GM21528 (cell line): Measurements from ENCODE around the gene ZNF462.
A peak's percentile ranks its signal among the peaks of the same experiment; 100 is the strongest.
"Not testable (repeated sequence)": the region's sequence is repeated elsewhere in the genome, so short reads cannot be mapped to it uniquely, and the experiment has no call there.

Source experiments
- ATAC-seq: cut with Tn5 transposase; IDR thresholded peaks from one replicate; pipeline ENCODE4 v1.9.1; 2021; ENCODE audit warnings: mild to moderate bottlenecking, moderate library complexity; ENCODE audit not compliant: unreplicated experiment, low FRiP score

ZNF462 gene

GRCh38 chr9:106981396-106982287 lies 118.7 kb downstream of the ZNF462 start:
- ATAC-seq: peak; percentile 68

DNA sequence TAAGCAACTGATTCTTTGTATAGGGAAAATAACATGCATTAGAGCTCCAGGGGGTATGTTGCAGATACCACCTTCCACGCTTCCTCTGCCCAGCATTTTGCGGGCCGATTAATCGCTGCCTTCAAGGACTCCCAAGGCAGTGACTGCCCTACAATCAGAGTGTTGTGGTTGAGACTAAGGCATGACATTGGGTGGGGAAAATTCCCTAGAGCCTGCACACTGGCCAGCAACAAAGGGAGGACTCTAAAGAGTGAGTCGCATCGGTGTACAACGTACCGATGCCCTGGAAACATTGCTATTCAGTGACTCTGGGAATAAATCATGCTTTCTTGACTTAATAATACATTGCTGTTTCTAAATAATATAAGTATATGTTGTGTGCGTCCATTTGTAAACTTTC lies 119.7 kb downstream of the ZNF462 start:
- no peak for ATAC-seq

- ATAC-seq: no peak
Observed at GRCh38 chr9:106983346-106983745, 120.4 kb downstream of the ZNF462 start.

- not testable (repeated sequence) for ATAC-seq
Observed at GRCh38 chr9:106989904-106990303, 126.9 kb downstream of the ZNF462 start.

GRCh38 chr9:106992186-106992585 lies 129.2 kb downstream of the ZNF462 start:
- no peak for ATAC-seq

GRCh38 chr9:106993603-106994002 lies 130.6 kb downstream of the ZNF462 start:
- ATAC-seq: no peak

DNA sequence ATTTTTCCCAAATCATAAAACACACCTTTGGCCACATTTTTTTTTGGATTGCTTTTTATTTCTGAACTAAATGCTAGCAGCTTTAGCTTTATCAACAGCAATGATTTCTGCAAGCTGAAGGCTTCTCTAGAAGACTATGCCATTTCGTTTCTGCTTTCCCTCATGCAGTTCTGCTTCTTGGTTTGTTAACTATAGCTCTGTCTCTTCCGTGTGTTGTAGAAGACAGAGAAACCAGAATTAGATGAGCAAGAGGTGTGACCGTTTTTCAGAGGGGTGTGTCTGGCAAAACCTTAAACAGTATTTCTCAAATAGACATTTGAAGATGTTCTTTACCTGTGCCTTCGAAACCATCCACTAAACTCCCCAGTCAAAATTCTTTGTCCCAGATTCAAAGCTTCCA lies 131.5 kb downstream of the ZNF462 start:
- no peak for ATAC-seq

- ATAC-seq: no peak
Observed at GRCh38 chr9:107000218-107000617, 137.3 kb downstream of the ZNF462 start.

- ATAC-seq: no peak
Observed at GRCh38 chr9:107005201-107005600, 142.2 kb downstream of the ZNF462 start.

DNA sequence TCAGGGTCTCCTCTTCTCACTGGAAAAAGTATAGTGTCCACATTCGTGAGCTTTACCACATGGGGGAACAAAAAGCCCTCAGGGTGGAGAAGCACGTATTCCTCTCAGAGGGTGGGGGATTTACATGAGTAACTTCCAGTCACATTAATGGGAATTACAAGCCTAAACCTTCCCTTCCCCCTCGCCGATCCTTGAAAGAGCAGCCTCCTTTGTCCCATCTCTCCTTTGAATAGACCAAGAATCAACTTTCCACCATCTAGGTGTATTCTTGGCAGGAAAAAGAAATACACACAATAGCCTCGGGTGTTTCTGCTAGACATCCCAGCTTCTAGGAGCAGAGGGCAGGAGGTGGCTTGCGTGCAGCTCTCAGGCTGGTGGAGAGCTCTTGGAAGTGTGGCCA lies 144.4 kb downstream of the ZNF462 start:
- no peak for ATAC-seq

GRCh38 chr9:107008011-107008410 lies 145.0 kb downstream of the ZNF462 start:
- ATAC-seq: no peak

DNA sequence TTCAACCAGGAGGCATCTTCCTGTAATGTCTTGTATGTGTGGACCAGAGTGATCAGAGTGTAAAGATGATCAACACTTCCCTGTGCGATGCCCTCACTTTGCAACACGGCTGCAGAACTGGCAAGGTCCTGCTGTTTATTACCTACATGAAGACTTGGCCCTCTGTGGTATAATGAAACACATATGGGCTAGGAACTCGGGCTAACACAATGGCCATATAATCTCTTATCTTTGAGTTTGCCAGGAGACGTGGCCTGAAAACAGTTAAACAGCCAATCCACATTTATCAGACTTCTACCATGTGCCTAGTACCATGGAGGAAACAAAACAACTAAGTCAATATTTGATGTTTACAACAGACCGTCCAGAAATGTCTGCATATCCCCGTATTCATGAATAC lies 145.5 kb downstream of the ZNF462 start:
- no peak for ATAC-seq

DNA sequence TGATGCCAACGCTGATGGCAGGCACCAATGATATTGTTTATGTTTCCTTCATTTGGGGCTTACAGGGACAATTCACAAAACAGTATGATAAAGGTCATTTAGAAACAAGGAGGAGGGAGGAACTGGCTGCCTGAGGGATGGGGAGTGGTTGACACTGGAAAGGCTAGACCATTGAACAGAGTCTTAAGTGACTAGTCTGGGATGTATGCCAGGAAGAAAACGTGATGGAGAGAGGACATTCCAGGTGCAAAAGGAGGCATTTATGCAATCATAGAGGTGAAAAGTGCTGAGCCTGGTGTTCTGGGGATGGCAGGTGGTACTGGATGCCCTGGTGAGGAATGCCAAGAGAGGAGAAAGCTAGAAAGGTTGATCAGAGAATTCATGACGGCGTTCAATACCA lies 153.4 kb downstream of the ZNF462 start:
- ATAC-seq: no peak

DNA sequence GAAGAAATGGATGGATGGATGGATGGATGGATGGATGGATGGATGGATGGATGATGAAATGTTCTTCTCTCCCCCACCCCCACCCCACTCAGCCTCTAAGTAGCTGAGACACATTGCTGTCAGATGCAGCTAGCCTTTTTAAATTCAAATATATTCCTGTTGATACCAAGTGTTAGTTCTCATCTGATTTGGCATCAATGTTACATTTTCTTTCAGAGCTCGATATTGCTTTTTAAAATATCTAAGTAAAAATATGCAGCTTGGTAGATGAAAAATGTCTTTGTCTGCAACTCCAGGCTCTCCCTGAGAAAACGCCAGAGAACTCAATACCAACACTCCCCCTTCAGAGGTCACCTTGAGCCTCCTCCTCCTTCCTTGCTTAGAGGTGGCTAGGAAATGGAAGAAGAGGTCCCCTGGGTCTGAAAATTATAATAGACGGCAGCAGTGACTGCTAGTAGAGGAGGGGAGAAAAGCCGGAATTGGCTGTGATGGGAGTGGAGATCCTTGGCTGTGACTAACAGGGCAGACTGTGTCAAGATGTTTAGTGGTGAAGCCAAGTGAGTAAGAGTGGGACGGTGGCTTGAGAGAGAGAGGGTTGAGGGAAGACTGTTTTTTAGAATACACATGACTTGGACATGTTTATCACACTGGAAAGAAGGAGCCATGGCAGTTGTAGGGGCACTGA lies 156.0 kb downstream of the ZNF462 start:
- ATAC-seq: no peak

DNA sequence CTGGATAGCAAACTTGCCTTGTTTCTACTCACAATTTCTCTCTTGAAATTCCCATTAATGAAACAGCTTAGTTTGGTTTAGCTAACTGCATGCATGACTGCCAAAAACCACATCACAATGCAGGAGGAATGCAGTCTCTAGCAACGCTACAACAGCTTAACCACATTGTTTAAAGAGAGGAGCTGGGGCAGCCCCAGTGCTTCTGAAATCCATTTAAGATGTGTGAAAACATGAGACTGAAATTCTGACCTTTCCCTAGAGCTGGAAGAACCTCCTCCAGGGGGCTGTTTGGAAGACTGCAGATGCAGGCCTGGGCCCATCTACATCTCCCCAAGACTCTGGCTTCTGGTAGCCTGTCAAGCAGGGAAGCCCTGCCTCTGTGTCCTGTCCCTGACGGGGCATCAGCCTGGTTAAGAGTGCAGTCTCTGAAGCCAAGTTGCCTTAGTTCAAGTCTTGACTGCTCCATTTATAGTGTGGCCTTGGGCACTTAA lies 157.1 kb downstream of the ZNF462 start:
- no peak for ATAC-seq

DNA sequence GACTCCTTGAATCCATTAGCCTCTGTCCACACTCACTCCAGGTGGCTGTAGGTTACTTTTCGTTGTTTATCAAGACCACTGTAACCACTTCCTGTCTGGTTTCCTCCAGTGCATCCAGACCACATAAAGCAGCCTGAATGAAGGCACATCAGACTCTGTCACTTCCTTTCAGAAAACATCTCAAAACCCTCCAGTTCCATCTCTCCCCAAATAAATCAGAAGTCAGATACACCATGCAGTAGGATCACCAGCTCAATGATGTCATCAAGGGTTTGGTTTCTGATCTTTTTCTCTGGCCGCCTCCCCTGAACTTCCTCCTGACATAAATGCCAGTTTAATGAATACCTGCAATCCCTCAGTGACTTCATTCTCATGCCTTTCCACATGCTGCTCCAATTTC lies 161.2 kb downstream of the ZNF462 start:
- ATAC-seq: peak; percentile 85

DNA sequence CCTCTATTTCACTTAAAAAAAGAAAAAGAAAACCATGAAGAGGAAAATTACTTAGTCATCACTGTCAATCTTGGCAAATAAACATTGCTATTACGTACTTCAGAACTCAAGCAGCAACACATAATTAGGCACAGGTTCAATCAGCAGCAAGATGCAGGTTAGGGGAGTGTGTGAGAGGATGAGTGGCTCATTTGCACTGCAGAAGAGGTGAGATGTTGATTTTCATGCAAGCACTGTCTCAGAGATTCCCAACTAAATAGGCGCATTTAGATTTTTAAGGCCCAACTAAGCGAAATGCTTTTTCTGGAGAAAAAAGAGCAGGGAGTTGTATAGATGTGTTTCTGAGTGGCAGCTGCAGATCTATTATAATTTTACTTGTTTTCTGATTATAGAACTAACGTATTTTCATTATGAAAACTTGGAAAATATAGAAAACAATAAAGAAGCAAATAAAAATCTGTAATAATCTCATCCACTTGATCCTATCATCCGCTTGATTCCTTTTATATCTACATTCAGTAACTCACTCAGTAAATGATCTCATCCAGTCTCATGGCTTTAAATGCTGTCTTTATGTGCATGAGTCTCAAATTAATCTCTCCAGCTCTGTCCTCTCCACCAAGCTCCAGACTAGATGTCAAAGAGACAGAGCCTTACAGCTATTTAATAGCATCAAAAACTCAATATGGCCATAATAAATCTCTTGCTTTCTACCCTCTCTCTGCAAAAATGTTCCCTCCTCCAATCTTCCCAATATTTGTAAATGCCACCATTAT lies 162.5 kb downstream of the ZNF462 start:
- no peak for ATAC-seq

DNA sequence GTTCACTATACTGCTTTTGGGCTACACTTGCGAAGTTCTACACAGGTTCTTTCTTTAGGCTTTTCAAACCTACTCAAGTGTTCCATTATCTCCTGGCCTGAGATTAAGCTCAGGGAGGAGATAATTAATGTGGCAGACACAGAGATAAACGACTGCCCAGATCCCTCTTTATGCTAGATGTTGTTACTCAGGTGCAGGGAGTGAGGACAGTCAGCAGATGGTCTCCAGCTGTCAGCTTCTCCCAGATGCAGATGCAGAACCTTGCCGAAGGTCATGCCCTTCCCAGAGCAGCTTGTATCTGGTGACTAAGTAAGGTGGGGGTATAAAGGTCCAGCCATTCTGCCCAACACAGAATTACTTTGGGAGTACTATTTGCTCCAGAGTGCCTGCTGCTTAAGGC lies 166.2 kb downstream of the ZNF462 start:
- no peak for ATAC-seq

- no peak for ATAC-seq
Observed at GRCh38 chr9:107033966-107034365, 171.0 kb downstream of the ZNF462 start.

DNA sequence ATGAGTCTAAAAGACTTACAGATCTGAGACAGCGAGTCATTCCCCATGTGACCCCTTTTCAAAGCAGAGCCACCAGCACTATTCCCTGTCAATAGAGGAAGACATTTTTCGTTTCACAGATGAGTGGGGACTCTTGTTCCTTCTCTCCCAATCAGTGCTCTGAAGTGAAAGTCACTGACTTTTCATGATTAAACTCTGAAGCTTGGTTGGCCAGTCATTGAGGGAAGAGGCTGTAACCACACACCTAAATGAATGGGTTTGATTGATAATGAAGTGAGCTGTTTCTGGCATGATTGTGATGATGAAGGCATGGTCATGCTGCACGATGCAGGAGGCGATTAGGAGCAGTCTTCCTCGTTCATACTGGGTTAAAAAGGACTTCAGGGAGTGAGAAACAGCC lies 171.9 kb downstream of the ZNF462 start:
- no peak for ATAC-seq

DNA sequence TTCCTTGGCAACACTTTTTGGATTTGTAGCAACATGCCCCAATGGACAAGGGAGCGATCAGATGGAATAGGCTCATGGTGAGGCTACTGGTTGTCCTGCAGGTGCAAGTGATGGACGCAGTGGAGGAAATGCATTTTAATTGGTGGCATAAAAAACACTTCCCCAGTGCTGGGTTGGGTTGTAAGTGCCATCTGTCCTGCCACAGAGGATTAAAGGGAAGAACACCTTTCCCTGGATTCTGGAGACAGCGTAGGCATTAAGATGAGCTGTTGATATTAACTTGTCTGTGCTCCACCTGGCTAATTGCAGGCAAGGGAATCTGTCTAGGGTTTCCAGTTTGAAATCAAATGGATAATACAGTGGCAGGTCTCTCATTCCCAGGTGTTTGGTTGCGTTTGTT lies 173.4 kb downstream of the ZNF462 start:
- no peak for ATAC-seq
